K562 (cell line): ENCODE data around the gene EXT2. TPM values are rescaled to one million over a fixed set of nuclear protein-coding genes. Genes with fewer than 3 reads are reported as not detected.

Experiments used
- ATAC-seq: fragments of 200-7000 bp; cut with Tn5 transposase; 3 replicates; pipeline ENCODE4 v1.9.1; 2020; ENCODE audit warnings: moderate library complexity
- BruUV-seq: library from RNA; stranded (reverse); fragments of 400-500 nt; replicated peaks from 2 replicates; lab custom pipeline; 2021; lab: Mats Ljungman, UMichigan
- CTCF ChIA-PET: fragments of 300-600 bp; formaldehyde crosslinking; extraction: SDS; loops from one replicate; lab custom pipeline; 2021; ENCODE audit warnings: low intra/inter-chr PET ratio; lab: Yijun Ruan, JAX
- POLR2A ChIA-PET: fragments of 300-600, 350-650 bp; sonication (Branson Sonifier 250); formaldehyde crosslinking; extraction: SDS; loops from one replicate; lab custom pipeline; 2021; ENCODE audit warnings: antibody characterized with exemption, inconsistent platforms; lab: Yijun Ruan, JAX
- DNase-seq, 4 experiments: peaks; one replicate each; pipeline versions ENCODE4 v3.0.0 to v3.0.0-alpha.2; 2011 to 2018; ENCODE audit warnings: low spot score in 3 of 4, mixed read lengths in 3 of 4; ENCODE audit errors: extremely low read depth in 1 of 4
- FAIRE-seq: peaks from 2 replicates; lab custom pipeline; 2011; peaks lifted over from hg19 to GRCh38; lab: Jason Lieb, UNC
- H2AFZ ChIP-seq: 2 replicates; pipeline ENCODE4 v1.6.0; 2011; ENCODE audit warnings: low read depth, low read length, control low read depth, inconsistent platforms
- H3K27ac ChIP-seq: fragments of 200-600 bp; 3 replicates; pipeline ENCODE4 v1.8.0; 2011; ENCODE audit warnings: low read depth, mild to moderate bottlenecking, control low read depth, inconsistent platforms, low read length, moderate library complexity, mixed read lengths; ENCODE audit errors: extremely low read depth
- H3K27me3 ChIP-seq, 2 experiments: fragments of 300-600 bp in 1 of 2; 2 replicates in 1 of 2; 3 replicates in 1 of 2; pipeline versions ENCODE4 v1.6.0 to v1.8.0; 2011; ENCODE audit warnings: inconsistent platforms in 2 of 2, low read length in 2 of 2, mild to moderate bottlenecking in 1 of 2, mixed read lengths in 1 of 2, moderate library complexity in 1 of 2; ENCODE audit not compliant: control insufficient read depth in 2 of 2, insufficient read depth in 2 of 2
- H3K36me3 ChIP-seq: fragments of 300-600 bp; 3 replicates; pipeline ENCODE4 v1.8.0; 2011; ENCODE audit warnings: mild to moderate bottlenecking, low read length, inconsistent platforms; ENCODE audit not compliant: control insufficient read depth, insufficient read depth
- H3K4me1 ChIP-seq, 2 experiments: fragments of 200-600 bp in 1 of 2; replicated peaks in 1 of 2; 2 replicates in 1 of 2; 3 replicates in 1 of 2; pipeline versions ENCODE4 v1.5.1 to v1.8.0; 2011; ENCODE audit warnings: inconsistent platforms in 2 of 2, low read length in 2 of 2, mild to moderate bottlenecking in 1 of 2, mixed read lengths in 1 of 2, moderate library complexity in 1 of 2; ENCODE audit not compliant: control insufficient read depth in 2 of 2, insufficient read depth in 2 of 2
- H3K4me2 ChIP-seq: 2 replicates; pipeline ENCODE4 v1.6.1; 2011; ENCODE audit warnings: low read length, control low read depth, inconsistent platforms, mixed read lengths; ENCODE audit not compliant: insufficient read depth
- H3K4me3 ChIP-seq: fragments of 200-600 bp; sonication (generic), shearing (Covaris generic); 2 replicates; pipeline ENCODE4 v1.5.1; 2016; ENCODE audit warnings: control low read depth, inconsistent platforms
- H3K79me2 ChIP-seq: fragments of 200-600 bp; 3 replicates; pipeline ENCODE4 v1.8.0; 2011; ENCODE audit warnings: low read length, inconsistent platforms; ENCODE audit not compliant: control insufficient read depth, insufficient read depth
- H3K9ac ChIP-seq, 2 experiments: 2 replicates each; pipeline versions ENCODE4 v1.6.0 to v1.6.1; 2011; ENCODE audit warnings: low read depth in 2 of 2, low read length in 2 of 2, control low read depth in 1 of 2, inconsistent platforms in 1 of 2, mild to moderate bottlenecking in 1 of 2, mixed read lengths in 1 of 2; ENCODE audit not compliant: insufficient read depth in 1 of 2
- H3K9me1 ChIP-seq: one replicate; pipeline ENCODE4 v1.6.0; 2011; ENCODE audit warnings: inconsistent platforms, mild to moderate bottlenecking, low read length, moderate library complexity; ENCODE audit not compliant: control insufficient read depth, insufficient read depth
- H3K9me3 ChIP-seq: replicated peaks from 2 replicates; pipeline ENCODE4 v1.5.1; 2011; ENCODE audit warnings: low read depth, low read length, inconsistent platforms; ENCODE audit not compliant: control insufficient read depth, insufficient read depth
- H4K20me1 ChIP-seq: replicated peaks from 2 replicates; pipeline ENCODE4 v1.6.1; 2011; ENCODE audit warnings: low read length, inconsistent platforms, mixed read lengths; ENCODE audit not compliant: control insufficient read depth, insufficient read depth
- ADNP ChIP-seq: fragments of 200-800 bp; sonication (Bioruptor generic); IDR thresholded peaks from 2 replicates; pipeline ENCODE4 v1.6.1; 2016; ENCODE audit warnings: missing genetic modification characterization, missing compliant biosample characterization
- ZNF764 ChIP-seq: fragments of 250-450 bp; sonication (Bioruptor Pico); IDR thresholded peaks from 2 replicates; pipeline ENCODE4 v1.4.0; 2020; ENCODE audit warnings: low read depth, mild to moderate bottlenecking, moderate library complexity
- WGBS: fragments of 100-300 bp; shearing (Covaris generic); methylation state at CpG from one replicate; pipeline ENCODE4 v1.1.6; 2016; ENCODE audit warnings: low coverage, mixed read lengths; ENCODE audit not compliant: insufficient coverage; ENCODE audit errors: missing lambda C conversion rate; 5-methylcytosine and 5-hydroxymethylcytosine counted together
- in situ Hi-C: fragments of 300-500 bp; cut with MboI; formaldehyde crosslinking; loops from 4 replicates; pipeline ENCODE4 v1.15.0; 2018; ENCODE audit warnings: inconsistent platforms, mixed read lengths
- intact Hi-C: fragments of 100-400 bp; cut with micrococcal nuclease; formaldehyde crosslinking; loops from 2 replicates; pipeline ENCODE4 v1.14.2; 2022
- polyA plus RNA-seq, 8 experiments: library from polyadenylated mRNA; depleted of rRNA in 4 of 8; stranded (reverse) in 5 of 8; unstranded in 3 of 8; fragments of >200 nt; fragmentation: Nextera tagmentation in 2 of 8; fragmentation: Illumina TruSeq in 1 of 8; extraction: Ambion mirVana in 2 of 8; extraction: Trizol in 1 of 8; gene quantifications; 2 replicates each; pipeline versions ENCODE4 v1.2.1 to v1.2.3, GENCODE V29; 2011 to 2014; ENCODE audit warnings: inconsistent platforms in 1 of 8, missing spikeins in 1 of 8
- total RNA-seq, 7 experiments: library from RNA; depleted of rRNA in 6 of 7; stranded (reverse); fragments of >200 nt in 6 of 7; fragmentation: Illumina TruSeq in 2 of 7; extraction: Trizol in 2 of 7; gene quantifications; 2 replicates each; pipeline versions ENCODE4 v1.2.1 to v1.2.3, GENCODE V29; 2011 to 2021; ENCODE audit warnings: low replicate concordance in 1 of 7
- TF ChIP-seq, protein P1 (sequence below), 2 experiments: fragments of 450-650 bp in 1 of 2; sonication (generic) in 1 of 2; formaldehyde crosslinking in 1 of 2; IDR thresholded peaks; 2 replicates each; pipeline versions ENCODE4 v1.7.1 to v1.9.0; 2016 to 2022; ENCODE audit warnings: inconsistent platforms in 1 of 2, mild to moderate bottlenecking in 1 of 2, missing genetic modification reagents in 1 of 2
- TF ChIP-seq, protein P2 (sequence below), 2 experiments: fragments of 150-350 bp in 1 of 2; IDR thresholded peaks; 2 replicates each; pipeline ENCODE4 v1.6.1; 2012 to 2016; ENCODE audit warnings: low read depth in 2 of 2, low read length in 2 of 2, mild to moderate bottlenecking in 1 of 2, moderate library complexity in 1 of 2

The EXT2 gene
- total and polyA plus RNA-seq, 9 of the 15 experiments (the other 6 are each of a cell fraction or from before 2014, with no cell fraction given): 7.5 to 52.1 (median 38.1) TPM

DNA sequence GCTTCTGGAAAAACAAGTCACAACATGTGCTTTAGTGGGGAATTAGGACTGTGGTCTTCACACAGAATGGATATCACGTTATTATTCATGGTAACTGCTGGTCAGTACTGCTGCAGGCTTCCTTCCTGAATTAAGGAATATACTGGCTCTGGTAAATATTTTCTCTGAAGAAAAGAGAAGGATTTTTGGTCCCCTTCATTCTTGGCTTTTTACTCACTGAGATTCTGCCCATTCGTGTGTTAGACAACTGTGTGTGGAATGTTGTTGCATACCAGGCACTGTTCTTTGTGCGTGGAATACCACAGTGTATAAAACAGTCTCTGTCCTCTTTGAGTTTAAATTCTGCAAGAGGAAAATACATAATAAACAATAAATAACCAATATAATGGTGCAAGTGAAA, 134.1 kb downstream of the EXT2 start:
- Histone ChIP-seq H3K9ac (no peak overlapping the region), H3K4me2 (no peak overlapping the region), H4K20me1 (no peaks in the 10 kb centered on the region), H3K36me3 (peaks cover 3% of the 10 kb centered on the region; the same call in 2 of the 3 replicates), H3K79me2 (no peaks in the 10 kb centered on the region), H2AFZ (no peak overlapping the region), H3K9me3 (no peaks in the 10 kb centered on the region), H3K9me1 (no peaks in the 10 kb centered on the region), H3K4me3 (no peak overlapping the region), H3K4me1 (no peaks in the 10 kb centered on the region), H3K27ac (no peak overlapping the region), H3K27me3 (no peaks in the 10 kb centered on the region)
- ATAC-seq (no peak), DNase-seq (no peak), FAIRE-seq (no peak)
- ChIA-PET CTCF (no interaction called here), POLR2A (no interaction called here)
- TF ChIP-seq ADNP (tag) (no peak), ZNF764 (no peak)
- TF ChIP-seq, protein P1, sequence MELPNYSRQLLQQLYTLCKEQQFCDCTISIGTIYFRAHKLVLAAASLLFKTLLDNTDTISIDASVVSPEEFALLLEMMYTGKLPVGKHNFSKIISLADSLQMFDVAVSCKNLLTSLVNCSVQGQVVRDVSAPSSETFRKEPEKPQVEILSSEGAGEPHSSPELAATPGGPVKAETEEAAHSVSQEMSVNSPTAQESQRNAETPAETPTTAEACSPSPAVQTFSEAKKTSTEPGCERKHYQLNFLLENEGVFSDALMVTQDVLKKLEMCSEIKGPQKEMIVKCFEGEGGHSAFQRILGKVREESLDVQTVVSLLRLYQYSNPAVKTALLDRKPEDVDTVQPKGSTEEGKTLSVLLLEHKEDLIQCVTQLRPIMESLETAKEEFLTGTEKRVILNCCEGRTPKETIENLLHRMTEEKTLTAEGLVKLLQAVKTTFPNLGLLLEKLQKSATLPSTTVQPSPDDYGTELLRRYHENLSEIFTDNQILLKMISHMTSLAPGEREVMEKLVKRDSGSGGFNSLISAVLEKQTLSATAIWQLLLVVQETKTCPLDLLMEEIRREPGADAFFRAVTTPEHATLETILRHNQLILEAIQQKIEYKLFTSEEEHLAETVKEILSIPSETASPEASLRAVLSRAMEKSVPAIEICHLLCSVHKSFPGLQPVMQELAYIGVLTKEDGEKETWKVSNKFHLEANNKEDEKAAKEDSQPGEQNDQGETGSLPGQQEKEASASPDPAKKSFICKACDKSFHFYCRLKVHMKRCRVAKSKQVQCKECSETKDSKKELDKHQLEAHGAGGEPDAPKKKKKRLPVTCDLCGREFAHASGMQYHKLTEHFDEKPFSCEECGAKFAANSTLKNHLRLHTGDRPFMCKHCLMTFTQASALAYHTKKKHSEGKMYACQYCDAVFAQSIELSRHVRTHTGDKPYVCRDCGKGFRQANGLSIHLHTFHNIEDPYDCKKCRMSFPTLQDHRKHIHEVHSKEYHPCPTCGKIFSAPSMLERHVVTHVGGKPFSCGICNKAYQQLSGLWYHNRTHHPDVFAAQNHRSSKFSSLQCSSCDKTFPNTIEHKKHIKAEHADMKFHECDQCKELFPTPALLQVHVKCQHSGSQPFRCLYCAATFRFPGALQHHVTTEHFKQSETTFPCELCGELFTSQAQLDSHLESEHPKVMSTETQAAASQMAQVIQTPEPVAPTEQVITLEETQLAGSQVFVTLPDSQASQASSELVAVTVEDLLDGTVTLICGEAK (IDR thresholded peaks at IDR 0.05): no peak
- TF ChIP-seq, protein P1 (CRISPR knock-in tag; IDR thresholded peaks at IDR 0.05): no peak
- TF ChIP-seq, protein P2, sequence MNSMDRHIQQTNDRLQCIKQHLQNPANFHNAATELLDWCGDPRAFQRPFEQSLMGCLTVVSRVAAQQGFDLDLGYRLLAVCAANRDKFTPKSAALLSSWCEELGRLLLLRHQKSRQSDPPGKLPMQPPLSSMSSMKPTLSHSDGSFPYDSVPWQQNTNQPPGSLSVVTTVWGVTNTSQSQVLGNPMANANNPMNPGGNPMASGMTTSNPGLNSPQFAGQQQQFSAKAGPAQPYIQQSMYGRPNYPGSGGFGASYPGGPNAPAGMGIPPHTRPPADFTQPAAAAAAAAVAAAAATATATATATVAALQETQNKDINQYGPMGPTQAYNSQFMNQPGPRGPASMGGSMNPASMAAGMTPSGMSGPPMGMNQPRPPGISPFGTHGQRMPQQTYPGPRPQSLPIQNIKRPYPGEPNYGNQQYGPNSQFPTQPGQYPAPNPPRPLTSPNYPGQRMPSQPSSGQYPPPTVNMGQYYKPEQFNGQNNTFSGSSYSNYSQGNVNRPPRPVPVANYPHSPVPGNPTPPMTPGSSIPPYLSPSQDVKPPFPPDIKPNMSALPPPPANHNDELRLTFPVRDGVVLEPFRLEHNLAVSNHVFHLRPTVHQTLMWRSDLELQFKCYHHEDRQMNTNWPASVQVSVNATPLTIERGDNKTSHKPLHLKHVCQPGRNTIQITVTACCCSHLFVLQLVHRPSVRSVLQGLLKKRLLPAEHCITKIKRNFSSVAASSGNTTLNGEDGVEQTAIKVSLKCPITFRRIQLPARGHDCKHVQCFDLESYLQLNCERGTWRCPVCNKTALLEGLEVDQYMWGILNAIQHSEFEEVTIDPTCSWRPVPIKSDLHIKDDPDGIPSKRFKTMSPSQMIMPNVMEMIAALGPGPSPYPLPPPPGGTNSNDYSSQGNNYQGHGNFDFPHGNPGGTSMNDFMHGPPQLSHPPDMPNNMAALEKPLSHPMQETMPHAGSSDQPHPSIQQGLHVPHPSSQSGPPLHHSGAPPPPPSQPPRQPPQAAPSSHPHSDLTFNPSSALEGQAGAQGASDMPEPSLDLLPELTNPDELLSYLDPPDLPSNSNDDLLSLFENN (IDR thresholded peaks at IDR 0.05; ENCODE audit: low read depth in 2 of 2, low read length in 2 of 2): no peak
- BruUV-seq: no TSS peak
- in situ Hi-C loops (no loop called here), intact Hi-C loops (no loop called here)
- 48% methylated on average over 3 of the region's 3 CpGs for WGBS
